Measurements from ENCODE around the gene IGF1R.
"Not testable (repeated sequence)": the region's sequence is repeated elsewhere in the genome, so short reads cannot be mapped to it uniquely, and the experiment has no call there.

The IGF1R gene

DNA sequence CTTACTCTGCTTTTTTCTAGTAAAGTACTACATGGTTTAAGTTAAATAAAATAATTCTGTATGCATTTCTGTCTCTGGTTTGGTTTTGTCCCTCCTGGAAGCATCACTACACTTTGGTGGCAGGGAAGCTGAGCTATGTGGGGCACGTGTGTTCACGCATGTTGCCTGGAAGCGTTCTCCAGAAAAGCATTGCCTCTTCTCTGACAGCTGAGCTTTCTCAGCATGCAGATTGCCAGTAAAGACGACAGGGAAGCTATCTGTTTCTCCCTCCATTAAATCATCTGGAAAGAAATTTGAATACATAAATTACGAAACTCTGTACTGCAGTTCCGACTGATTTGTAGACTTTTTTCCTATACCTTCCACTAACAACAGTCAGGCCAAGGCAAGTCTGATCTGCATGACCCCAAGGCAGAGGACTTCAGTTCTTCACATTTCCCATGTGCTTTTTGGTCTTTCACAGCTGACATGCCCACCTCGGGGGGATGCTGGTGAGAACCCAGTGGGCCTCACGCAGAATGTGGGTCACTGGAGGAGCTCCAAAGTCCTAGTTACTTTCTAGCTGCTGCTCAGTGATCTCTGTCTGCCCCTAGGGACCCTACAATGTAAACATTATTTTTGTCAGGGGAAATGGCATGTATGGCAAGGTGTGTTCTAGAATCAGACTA is 316.3 kb downstream of the IGF1R start:
- no peak for DNase-seq (ENCODE audit: low spot score)

DNA sequence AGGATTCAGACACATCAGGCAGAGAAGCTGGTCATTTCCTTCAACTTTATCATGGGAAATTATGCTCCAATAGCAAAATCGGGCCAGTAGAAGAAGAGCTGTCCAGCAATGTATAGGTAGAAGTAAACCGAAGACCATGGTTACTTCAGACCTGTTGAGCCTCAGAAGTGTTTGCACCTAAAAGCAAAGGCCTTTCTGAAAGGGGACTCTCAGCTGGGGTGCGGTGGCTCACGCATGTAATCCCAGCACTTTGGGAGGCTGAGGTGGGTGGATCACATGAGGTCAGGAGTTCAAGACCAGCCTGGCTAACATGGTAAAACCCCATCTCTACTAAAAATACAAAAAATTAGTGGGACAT is 316.8 kb downstream of the IGF1R start:
- DNase-seq (ENCODE audit: low spot score), result not testable (repeated sequence)

DNA sequence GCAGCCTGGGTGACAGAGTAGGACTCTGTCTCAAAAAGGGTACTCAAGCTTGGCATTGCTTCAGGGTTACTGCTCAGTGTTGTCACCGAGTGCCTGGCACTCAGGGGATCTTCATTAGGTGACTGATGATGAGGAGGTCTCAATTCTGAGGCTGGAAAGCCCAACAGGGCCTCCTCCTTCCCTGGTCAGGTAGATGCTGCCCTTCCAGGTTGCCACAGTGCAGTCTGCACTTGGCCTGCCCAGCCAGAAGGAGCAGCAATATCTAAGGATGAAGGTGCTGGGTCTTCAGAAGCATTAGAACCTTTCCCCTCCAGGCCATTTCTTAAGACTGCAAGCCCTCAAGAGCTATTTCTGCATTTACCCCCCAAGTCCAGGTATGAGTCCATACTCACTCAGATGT is 317.3 kb downstream of the IGF1R start:
- no peak for DNase-seq (ENCODE audit: low spot score)

DNA sequence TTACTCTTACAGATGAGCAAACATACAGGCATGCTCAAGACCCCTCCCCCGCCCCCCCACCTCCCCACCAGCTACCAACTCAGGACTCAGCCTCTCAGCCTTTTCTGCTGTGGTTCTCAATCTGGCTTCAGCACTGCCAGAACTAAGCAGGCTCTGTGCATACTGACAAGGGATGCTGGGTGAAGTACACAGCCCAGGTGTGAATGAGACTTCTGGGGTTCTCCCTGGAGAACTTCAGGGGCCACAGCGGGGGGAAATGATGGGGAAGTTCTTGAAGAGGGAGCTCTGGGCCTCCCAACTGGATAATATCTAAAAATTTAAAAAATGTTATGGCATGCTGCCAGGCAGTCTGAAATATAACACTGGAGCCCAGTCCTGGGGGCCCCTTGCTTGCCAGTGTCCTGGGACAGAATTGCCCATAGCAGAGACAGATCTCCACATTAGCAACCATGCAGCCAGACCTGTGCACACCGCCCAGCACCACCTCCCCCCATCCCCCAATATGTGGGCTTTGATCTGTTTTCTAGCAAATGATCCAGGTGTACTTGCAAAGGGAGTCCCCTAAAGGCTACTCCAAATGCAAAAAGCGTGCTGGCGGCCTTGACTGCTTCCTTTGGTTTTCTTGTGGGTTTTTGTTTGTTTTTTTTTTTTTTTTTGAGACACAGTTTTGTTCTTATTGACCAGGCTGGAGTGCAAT is 317.9 kb downstream of the IGF1R start:
- DNase-seq (ENCODE audit: low spot score), result no peak

DNA sequence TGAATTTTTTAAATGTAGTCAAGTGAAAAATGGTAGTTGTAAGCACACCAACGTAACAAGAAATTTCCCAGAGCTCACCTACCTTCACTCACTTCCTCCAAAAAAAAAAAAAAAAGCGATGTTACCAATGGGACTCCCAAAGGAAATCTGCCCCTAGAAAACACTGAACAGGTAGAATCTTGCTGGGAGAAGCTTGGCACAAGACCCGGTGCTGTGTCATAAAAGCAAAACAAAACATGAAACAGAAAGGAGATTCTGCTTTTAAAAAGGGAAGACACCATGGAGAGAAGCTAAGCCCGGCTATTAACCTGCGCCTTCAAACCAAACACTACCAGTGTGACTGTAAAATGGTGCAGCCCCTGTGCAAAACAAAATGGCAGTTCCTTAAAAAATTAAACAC is 318.8 kb downstream of the IGF1R start:
- no peak for DNase-seq (ENCODE audit: low spot score)

DNA sequence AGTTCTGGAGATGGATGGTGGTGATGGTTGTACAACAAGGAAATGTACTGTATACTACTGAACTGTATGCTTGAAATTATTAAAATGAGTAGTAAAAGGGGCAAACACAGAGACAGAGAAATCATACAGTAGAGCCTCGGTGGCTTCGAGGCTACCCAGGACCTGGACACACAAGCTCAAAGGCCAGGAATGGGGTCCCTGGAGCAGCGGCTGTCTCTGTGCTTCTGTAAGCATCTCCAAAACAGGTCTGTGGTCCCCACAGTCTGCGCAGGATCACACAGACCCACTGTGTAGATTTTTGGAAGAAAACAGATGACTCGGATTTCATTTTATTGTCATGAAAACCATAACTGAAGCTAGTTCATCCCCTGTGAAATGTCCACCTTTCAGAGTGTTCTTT is 319.6 kb downstream of the IGF1R start:
- DNase-seq (ENCODE audit: low spot score), result no peak

DNA sequence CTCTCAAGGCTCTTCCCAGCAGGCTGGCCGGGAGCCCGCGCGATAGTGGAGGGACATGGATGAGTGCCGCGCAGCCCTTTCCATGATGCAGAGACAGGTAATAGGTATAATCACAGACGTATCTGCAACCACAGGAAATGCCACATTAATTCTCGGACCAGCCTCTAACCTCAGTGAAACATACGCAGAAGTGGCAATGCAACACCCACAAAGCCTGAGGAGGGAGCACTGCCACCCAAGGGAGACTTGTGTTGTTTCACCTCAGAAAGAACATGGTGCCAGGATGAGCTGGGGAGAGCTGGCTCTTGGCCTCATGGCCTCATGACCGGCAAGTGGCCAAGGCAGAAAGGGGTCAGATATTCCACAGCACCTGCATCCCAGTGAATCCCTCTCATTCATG is 320.2 kb downstream of the IGF1R start:
- no peak for DNase-seq (ENCODE audit: low spot score)

DNA sequence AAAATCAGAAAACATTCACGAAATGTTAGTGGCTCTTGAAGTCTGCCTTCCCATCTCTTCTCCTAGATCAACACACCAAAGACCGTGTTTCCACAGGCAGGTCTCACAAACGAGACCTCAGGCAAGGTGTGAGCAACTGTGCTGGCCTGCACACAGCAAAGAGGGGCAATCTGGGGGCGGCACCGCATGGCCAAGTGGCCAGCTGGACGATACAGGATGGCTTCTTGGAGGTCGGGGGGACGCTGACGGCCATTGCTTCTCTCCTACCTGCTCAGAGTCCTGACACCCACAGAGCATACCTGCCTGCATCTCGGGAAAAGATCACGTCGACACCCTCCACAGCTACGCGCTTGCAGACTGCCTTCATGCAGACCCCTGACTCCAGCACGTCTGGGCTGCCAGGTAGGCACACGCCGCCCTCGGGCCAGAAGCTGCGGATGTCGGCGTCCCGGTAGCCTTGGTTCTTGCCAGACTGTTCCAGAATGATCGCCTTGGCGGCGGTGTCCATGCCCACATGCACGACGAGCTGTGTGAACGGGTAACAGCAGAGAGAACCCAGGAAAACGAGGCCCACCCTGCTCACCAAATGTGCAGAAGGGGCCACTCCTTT is 320.9 kb downstream of the IGF1R start:
- no peak for DNase-seq (ENCODE audit: low spot score)

DNA sequence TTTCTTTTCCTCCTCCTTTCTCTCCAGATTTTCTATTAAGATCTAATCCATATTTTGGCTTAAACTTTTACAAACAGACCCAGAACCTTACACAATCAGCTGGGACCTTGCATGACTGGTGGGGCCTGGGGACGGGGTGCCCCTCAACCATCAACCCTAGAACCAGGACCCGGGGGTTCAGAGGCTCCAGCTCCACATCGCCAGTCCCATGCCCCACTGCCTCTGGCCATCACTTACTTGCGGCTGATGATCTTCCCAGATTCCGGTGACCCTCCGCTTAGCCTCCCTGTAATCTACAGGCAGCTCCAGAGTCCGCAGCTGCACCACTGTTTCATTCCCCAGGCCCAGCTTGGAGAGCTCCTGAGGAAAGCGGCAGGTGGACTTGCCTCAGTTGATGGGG is 322.5 kb downstream of the IGF1R start:
- DNase-seq (ENCODE audit: low spot score), result no peak

DNA sequence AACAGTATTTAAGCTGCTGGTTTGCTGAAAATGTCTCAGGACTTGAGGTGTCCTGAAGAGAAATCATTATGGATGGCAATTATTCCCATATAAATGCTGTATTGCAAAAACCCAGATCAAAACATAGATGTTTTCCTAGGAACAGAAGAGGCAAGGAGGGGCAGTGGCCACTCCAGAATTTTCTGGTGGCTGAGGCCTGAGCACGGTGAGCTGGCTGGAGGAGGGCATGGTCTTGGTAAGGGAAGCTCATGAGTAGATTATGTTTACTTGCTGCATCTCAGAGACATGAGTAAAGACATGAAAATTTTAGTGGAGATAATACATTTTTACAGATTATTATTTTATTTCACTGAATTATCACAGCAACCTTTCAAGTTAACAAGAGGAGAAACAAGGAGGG is 328.2 kb downstream of the IGF1R start:
- no peak for DNase-seq (ENCODE audit: low spot score)

DNA sequence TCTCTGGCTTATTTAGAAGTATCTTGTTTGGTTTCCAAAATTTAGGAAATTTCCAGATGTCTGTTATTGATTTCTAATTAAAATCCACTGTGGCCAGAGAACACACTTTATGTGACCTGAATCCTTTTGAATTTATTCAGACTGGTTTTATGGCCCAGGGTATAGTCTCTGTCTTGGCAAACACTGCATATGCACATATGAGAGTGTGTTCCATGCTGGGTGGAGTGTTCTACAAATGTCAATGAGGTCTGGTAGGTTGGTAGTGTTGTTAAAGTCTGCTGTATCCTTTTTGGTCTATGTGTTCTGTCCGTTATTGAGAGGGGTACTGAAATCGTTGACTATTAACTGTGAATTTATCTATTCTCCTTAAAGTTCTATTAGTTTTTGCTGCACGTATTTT is 329.1 kb downstream of the IGF1R start:
- no peak for DNase-seq (ENCODE audit: low spot score)

DNA sequence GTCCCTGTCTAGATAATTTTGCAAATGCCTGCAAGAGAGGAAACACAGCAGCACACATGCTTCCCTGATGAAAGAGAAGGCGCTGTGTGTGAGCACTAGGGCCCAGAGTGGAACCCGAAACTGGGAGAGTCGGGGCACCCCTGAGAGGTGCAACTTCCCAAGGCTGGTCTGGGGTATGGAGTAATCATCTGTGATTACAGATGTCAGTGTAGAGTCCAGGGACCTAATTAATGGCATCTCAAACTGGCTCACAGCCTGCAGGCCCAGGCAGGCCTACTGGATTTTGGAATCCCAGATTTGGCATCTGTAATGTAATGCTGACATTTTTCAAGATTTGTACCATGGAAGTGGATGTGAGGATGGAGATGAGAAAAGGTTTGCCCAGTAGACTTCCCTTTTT is 329.8 kb downstream of the IGF1R start:
- DNase-seq (ENCODE audit: low spot score), result no peak

DNA sequence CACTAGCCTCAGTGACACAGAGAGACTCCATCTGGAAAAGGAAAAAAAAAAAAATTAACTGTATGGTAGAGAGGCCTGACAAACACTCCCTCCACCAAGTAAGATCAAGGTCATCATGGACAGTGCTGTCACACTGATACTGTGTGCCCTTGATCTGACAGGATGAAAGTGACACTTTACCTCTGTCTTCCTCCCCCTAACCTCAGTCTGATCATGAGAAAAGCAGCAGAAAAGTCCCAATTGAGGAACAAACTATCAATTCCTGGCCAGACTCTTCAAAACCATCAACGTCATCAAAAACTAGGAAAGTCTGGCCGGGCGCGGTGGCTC is 332.5 kb downstream of the IGF1R start:
- no peak for DNase-seq (ENCODE audit: low spot score)

DNA sequence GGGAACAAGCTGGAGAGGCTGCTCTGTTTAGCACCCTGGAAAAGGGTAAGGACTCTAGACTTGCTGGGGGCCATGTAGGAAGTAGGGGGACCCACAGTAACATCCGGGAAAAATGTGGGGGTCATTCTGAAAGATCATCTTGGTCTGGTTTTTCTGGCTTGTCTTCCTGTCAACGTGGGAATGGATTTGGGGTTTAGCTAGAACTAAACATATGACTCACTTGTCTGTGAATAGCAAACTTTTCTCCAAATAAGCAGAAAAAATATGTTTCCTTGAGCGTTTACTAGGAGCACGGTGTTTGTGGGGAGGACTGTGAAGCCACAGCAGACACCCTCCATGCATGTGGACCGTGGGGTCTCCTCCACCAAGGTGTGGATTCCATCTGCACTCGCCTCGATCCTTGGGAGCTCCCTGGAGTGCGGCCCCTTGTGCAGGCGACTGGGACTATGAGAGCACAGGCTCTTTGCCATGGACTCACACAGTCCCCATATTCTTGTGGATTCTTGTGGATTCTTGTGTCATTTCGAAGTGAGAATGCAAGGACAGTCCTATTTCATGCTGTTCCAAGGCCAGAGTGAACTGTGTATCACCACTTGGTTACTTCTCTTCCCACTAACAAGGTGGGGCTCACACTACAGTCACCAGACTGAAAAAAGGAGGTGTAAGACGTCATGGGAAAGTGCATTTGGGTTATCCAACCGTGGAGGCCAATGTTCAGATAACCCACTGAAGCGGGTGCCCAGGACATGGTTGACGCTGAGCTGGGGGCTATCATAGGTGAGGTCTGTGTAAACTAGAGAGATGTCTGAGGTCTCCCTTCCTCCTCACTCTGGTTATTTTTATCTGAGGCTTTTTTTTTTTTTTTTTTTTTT is 333.7 kb downstream of the IGF1R start:
- no peak for DNase-seq (ENCODE audit: low spot score)

DNA sequence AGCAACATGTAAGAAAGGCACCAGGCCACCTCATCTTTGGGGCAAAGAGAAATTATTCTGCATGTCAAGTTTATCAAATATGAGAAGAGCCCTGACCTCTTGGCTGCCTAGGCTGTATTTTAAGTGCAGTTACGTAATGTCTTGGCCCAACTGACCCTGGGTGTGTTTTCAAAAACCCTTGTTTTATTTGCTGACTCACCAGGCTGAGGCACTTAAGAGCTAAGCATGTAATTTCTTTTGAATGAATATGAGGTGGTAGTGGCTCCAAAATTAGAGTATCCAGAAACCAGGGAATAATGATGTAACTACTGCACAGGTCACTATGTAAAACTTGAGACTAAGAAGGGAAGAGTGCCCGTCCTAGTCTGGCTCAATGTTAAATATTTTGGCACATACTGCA is 335.0 kb downstream of the IGF1R start:
- DNase-seq (ENCODE audit: low spot score), result peak; percentile 48

DNA sequence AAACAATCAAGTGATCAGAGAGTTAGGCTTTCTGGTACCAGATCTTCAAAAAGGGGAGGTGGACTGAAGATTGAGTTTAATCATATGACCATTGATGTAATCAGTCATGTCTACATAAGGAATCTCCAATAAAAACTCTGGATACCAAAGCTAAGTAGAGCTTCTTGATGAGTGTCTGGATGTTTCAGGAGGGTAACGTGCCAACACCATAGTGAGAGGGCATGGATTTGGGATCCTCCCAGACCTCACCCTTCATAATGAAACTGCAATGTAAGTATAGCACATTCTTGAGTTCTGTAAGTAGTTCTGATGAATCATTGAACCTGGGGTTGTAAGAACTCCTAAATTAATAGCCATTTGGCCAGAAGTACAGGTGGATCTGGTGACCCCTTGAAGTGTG is 337.9 kb downstream of the IGF1R start:
- no peak for DNase-seq (ENCODE audit: low spot score)

DNA sequence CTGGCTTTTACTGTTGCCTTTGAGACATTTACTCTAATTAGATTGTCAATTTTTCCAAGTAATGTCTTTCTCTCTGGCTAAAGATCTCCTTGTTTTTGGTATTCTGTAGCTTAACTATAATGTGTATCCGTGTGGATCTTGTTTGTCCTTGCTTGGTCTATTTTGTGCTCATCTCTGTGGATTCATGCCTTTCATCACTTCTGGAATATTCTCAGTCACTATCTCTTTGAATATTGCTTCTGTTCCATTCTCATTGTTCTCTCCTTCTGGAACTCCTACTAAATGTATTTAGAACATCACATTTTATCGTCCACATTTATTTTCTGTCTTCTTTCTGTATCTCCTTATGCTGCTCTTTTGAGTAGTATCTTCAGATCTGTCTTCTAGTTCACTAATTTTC is 346.6 kb downstream of the IGF1R start:
- DNase-seq (ENCODE audit: low spot score), result no peak

DNA sequence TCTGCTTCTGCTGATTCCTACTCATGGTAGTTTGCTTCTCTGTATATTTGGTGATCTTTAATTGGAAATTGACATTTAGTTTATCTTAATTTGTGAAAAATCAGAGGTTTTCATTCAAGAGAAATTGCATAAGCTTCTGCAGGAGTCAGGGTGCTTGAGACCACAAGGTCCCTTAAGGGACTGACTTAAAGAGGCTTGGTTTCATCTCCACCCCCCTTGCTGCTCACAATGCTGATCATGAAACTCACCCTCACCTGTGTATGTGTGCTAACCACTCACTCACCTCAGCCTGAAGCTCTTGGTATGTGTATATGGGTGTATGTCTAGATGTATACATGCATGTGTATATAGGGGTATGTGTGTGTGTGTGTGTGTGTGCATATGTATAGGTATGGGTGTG is 347.8 kb downstream of the IGF1R start:
- no peak for DNase-seq (ENCODE audit: low spot score)

DNA sequence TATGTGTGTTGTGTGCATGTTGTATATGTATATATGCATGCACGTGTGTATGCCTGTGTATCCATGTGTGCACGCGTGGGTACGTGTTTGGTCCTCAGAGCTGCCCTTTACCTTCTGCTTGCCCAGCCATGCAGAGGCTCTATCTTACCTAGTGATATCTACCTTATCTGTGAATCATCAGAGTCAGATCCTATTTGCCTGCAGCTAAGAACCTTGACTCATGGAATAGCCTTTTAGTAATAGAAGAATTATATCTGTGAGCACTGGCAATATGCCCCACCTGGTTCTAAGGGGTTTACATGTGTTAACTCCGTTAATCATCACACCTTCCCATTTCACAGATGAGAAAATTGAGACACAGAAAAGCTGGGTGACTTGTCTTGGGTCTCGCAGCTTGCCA is 348.3 kb downstream of the IGF1R start:
- no peak for DNase-seq (ENCODE audit: low spot score)

DNA sequence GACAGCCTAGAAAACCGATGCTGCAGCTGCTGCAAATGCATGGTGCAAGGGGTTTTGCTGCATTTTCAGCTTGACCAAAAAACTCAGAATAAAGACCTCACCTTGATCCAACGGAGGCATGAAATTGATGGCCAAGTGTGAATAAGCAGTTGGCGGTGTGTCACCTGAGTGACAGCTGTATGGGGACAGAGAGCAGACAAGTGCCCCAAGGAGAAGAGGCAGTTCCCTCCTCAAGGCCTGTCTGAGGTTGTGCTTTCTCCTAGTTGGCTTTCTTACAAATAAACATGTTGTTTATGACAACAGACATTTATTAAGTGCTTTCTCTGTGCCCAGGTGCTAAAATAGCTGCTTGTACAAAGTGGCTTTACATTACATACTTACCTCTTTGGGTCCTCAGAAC is 349.0 kb downstream of the IGF1R start:
- DNase-seq (ENCODE audit: low spot score), result no peak

DNA sequence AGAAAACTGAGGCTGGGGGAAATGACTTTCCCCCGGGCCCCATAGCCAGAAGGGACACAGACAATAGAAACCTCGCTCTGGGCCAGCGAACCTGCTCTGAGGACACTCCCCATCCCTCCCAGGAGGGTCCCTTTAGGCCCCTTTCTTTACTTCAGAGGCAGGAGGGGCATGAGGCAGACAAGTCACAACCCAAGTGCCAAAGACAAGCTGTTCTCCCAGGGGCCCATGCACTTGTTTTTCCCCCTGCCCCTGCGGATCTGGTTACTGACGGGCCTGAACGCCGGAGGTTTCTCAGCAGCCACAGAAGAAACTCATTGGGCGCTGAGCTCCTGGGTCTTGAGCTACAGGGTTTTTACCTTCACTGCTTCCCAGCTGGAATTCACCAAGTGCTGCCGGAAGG is 349.4 kb downstream of the IGF1R start:
- DNase-seq (ENCODE audit: low spot score), result no peak

DNA sequence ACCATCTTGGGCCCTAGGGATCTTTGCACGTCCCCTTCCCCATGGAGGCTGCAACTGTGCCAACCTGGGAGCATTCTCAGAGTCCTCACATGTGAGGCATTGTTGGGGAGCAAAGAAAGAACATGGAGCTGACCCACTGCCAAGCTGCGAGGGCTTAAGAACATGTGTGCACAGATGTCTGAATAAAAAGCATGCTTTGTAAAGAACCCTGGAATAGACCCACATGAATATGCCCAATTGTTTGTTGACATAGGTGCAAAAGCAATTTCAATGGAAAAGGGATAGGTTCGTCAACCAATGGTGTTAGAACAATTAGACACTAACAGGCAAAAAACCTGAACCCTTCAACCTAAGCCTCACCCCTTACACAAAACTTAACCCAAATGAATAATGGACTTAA is 349.9 kb downstream of the IGF1R start:
- no peak for DNase-seq (ENCODE audit: low spot score)

DNA sequence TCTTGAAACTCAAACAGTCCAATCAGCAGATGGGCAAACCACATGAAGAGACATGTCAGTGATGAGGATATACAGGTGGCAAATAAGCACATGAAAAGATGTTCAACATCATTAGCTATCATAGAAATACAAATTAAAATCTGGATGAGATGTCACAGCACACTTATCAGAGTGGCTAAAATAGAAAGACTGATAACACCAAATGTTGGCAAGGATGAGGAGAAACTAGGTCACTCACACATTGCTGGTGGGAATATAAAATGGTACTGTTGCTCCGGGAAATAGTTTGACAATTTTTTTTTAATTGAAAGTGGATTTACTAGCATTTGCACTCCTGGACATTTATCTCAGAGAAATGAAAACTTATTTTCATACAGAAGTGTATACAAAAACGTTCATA is 350.9 kb downstream of the IGF1R start:
- DNase-seq (ENCODE audit: low spot score), result no peak
